C4-2B (cell line): ENCODE data around the gene TPRA1.

Experiments used
- H3K27ac ChIP-seq: fragments of 450-650 bp; 2 replicates; pipeline ENCODE4 v1.5.1; 2017
- CTCF ChIP-seq: fragments of 450-650 bp; conservative IDR thresholded peaks from 2 replicates; pipeline ENCODE4 v1.5.1; 2017; ENCODE audit warnings: mild to moderate bottlenecking
- ZFX ChIP-seq: fragments of 450-650 bp; IDR thresholded peaks from 2 replicates; pipeline ENCODE4 v1.6.1; 2017

Gene TPRA1

DNA sequence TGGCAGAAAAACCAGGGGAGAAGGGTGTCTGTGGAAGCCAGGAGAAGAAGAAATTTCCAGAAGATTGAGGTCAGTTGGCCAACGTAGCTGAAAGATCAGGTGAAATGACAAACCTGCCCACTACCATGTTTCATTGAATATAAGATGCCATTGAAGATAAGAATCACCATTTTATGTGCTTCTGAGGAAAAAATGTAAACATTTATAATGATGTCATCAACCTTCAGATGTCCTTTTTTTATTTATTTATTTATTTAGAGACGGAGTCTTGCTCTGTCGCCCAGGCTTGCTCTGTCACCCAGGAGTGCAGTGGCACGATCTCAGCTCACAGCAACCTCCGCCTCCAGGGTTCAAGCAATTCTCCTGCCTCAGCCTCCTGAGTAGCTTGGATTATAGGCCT, 33.5 kb upstream of the TPRA1 start:
- no peak overlapping the region for H3K27ac ChIP-seq
- no peak for TF ChIP-seq CTCF
- TF ChIP-seq ZFX, result no peak

DNA sequence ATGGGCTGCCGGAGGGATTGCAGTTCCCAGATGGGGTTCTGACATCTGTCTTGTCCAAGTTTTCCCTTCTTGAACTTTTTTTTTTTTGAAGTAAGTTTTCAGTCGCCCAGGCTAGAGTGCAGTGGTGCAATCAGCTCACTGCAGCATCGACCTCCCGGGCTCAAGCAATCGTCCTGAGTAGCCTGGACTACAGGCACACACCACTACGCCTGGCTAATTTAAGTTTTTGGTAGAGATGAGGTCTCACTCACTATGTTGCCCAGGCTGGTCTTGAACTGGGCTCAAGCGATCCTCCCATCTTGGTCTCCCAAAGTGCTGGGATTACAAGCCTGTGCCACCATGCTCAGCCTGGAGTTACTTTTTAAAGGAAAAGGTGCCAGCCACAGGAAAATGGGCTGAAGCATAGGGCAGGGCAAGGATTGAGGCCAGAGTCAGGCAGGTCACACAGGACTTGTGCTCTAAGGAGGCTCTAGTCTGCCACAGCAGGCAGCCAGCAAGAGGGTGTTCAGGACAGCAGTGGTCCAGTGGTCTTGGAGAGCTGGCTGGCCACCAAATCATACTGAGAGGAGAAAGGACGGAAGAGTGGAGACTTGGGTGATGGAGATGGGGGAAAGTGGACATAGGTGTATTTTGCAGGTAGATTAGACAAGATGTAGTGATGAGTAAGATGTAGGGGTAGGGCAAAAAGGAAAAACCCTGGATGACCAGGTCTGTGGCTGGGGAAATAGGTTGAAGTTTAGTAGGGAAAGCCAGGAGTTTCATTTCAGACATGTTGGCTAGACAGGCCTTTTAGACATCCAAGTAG, 32.4 kb upstream of the TPRA1 start:
- TF ChIP-seq ZFX (no peak), CTCF (no peak)
- H3K27ac ChIP-seq, result no peak overlapping the region

GRCh38 chr3:127622031-127622430, 31.5 kb upstream of the TPRA1 start:
- TF ChIP-seq CTCF (no peak), ZFX (no peak)
- H3K27ac ChIP-seq, result no peak overlapping the region

- no peak overlapping the region for H3K27ac ChIP-seq
- TF ChIP-seq ZFX (no peak), CTCF (no peak)
Measured at GRCh38 chr3:127620637-127621375, 30.3 kb upstream of the TPRA1 start.

DNA sequence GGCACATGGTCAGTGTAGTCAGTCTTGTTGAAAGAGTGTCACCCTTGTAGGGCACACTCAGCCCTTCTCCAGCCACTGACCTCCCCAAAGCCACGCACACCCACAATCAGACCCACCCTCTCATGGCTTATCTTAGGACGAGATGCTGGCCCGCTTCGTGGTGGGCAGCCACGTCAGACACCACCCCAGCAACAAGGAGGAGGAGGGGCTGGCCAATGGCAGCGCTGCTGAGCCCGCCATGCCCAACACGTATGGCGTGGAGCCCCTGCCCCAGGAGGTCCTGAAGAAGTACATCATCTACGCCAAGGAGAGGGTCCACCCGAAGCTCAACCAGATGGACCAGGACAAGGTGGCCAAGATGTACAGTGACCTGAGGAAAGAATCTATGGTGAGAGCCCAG, 28.4 kb upstream of the TPRA1 start:
- TF ChIP-seq ZFX, result no peak
- TF ChIP-seq CTCF, result no peak
- no peak overlapping the region for H3K27ac ChIP-seq

GRCh38 chr3:127616836-127617605, 26.5 kb upstream of the TPRA1 start:
- no peak for TF ChIP-seq ZFX
- no peak for TF ChIP-seq CTCF
- H3K27ac ChIP-seq, result no peak overlapping the region
